Right hindlimb (tissue), 1 donor: Measurements from ENCODE around the gene SLC6A3.

Experiments used
- DNase-seq: peaks from one replicate; pipeline ENCODE4 v3.0.0-alpha.2; 2018

The SLC6A3 gene

DNA sequence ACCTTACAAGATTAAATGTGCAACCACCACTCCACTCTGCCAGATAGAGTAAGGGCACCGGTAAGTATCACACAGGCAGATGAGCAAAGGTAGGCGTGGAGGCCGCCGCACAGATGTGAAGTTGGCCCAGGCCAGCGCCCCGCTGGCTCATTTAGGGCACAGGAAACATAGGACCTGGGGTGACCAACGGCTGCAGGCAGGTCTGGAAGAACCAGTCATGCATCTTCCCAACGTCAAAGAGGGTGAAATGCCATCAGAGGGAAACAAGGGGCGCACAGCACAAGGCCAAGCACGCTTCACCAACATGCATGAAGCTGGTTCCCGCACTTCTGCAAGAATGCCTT, 31.7 kb upstream of the SLC6A3 start:
- no peak for DNase-seq

- peak; percentile 20 for DNase-seq
These were observed 31.1 kb upstream of the SLC6A3 start for GRCh38 chr5:1476181-1476966.

DNA sequence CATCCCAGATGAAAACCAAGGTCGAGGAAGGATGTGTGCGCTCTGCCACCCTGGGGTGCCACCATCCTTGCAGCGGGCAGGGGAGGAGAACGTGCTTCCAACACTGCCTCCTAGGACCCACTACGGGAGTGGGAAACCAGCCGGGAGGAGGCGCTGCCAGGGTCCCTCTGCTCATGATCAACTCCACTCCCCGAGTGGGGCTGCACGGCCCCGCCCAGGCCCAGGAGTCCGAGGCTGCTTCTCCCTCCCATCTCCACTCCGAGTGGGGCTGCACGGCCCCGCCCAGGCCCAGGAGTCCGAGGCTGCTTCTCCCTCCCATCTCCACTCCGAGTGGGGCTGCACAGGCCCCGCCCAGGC, 30.3 kb upstream of the SLC6A3 start:
- peak; percentile 2 for DNase-seq

DNA sequence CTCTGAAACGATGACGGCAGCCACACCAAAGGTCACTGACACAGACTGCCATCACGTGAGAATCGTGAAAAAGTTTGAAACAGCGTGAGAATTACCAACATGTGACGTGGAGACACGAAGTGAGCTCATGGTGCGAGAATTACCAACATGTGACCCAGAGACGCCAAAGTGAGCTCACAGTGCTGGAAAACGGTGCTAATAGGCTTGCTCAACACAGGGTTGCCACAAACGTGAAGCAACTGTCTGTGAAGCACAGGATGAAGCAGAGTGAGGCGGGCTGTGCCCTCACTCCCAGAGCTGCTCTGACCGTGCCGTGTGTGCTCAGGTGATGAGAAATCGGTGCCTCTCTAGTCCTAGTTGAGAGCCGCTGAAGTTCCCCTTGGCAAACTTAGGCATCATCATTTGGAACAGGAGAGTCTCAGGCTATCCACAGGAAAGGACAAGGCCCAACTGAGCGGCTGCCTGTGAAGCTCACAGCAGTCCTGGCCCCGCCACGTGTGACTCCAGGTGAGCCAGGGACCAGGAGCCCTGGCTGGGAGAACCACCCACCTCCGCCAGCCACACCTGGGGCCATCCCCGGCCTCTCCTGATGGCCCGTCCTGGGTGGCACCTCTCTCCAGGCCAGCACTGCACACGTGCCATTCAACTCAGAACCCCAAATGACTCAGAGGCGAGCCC, 29.8 kb upstream of the SLC6A3 start:
- DNase-seq = peak; percentile 15

DNA sequence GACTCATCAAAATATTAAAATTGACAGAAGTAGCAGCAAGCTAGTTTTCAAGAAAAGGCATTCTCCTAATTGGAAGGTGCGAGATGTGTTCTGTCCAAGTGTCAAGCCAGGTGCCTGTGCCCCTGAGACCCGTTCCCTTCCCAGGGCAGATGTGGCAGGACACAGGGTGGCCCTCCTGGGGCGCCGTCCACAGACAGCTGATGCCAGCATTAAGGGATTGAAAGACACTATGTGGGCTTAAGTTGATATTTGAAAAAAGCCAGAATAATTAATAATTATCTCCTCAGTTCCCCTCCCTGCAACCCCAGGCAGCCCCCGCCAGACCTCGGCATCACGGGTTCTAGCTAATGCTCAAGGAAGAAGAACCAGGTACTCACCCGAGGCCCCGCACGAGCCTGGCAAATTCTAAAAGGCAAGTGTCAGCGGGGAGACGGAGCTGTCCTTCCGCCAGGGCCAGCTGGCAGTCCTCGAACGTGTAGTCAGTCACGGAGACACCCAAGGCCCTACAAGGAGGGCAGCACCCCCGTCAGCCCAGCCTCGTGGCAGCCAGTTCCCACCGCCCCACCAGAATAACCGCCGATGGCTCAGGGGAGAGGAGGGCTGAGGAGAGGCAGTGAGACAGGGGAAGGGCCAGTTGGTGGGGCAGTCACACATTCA, 29.1 kb upstream of the SLC6A3 start:
- DNase-seq = peak; percentile 13

GRCh38 chr5:1473746-1474145, 28.5 kb upstream of the SLC6A3 start:
- DNase-seq = peak; percentile 9

DNA sequence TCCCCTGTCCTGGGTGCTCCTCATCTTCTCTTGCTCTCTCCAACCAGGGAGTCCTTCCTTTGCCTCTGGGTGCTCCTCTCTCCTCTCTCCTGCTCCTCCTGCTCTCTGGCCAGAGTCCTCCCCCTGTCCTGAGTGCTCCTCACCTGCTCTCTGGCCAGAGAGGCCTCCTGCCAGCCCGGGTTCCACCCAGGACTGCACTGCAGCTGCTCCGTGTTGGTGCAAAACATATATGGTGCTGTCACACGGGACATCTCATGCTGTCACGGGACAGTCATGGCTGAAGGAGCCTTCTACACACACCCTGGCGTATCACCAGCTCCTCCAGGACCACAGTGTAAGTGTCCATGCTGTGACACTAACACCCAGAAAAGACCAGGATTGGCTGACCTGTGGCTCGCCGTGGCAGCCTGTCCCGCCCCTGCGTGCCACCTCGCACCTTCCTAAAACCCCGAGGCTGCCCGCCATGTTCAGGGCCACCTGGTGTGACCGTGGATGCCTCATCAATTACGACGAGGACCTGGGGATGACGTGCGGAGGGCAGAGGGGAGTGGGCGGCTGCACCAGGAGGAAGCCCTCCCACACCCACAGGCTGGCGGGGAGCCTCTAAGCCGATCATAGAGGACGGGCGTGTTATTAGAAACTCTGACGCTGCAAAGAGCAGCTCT, 27.9 kb upstream of the SLC6A3 start:
- DNase-seq = peak; percentile 13

DNA sequence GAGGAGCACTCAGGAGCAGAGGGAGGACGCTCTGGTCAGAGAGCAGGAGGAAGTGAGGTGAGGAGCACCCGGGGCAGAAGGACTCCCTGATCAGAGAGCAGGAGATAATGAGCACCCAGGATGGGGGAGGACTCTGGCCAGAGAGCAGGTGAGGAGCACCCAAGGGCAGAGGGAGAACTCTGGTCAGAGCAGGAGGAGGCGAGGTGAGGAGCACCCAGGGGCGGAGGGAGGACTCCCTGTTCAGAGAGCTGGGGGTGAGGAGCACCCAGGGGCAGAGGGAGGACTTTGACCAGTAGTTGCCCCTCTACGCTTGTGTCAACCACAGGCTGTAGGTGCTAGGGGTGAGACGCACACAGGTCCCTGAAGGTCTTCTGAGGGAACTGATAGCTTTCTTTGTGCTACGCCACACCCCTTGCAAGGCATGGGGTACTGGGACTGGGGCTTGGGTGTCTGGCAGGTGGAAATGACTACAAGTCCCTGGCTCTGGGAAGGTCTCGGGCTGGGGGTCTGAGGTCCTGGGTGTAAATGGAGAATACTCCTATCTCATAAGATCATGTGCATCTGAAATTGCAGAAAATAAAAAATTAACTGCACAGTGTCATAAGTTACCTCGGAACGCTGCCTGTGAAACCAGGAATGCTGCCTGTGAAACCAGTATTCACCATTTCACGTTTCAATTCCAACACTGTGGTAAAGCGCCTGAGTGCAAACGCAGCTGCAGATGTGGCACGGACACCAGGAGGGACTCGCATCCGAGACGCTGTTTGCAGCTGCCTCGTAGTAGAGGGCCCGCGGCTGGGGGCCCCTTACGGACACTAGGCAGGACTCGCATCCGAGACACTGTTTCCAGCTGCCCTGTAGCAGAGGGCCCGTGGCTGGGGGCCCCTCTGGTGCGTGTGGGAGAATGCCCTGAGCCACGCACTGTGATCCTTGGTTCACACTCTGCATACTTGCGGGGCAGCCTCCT, 27.0 kb upstream of the SLC6A3 start:
- peak; percentile 15 for DNase-seq

- DNase-seq = peak; percentile 12
These were observed 26.1 kb upstream of the SLC6A3 start for GRCh38 chr5:1471240-1471853.

GRCh38 chr5:1470762-1471211, 25.5 kb upstream of the SLC6A3 start:
- peak; percentile 15 for DNase-seq

DNA sequence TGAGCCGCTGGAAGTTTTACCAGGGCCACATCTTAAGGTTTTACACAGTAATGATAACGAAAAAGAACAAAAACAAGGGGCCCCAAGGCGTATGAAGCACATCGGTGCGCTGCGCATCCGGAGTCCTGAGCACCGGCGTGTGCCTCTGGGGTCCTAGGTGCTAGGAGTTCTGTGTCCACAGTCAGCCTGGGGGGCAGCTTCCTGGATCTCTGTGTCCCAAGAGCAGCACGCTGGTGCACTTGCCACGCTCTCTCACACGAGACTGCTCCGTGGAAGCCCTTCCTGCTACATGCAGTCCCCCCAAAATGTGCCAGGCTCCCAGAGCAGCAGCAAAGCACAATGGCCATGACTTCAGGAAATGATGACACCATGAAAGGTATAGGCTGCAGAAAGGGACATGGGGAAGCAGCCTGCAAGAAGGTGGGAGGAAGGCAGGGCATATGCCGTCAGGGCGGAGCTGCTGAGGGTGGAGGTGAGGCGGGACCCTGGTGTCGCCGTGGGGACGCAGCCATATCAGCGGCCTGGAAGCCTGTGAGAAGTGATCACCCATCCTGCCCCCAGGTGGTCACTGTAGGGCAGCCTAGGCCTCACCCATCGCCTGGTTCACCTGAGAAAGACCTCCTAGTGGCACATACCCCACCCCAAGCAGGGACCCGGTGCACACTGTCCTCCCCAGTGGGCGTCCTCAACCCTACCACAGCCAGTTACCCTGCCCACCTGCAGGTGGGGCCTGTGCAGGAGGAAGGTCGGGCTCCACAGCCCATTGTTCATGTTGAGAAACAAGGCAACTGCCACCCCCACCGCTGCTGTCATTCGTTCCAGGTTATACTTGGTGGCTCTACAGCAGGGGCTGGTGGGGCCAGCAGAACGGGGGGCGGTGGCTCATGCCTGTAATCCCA, 23.6 kb upstream of the SLC6A3 start:
- peak; percentile 16 for DNase-seq

DNA sequence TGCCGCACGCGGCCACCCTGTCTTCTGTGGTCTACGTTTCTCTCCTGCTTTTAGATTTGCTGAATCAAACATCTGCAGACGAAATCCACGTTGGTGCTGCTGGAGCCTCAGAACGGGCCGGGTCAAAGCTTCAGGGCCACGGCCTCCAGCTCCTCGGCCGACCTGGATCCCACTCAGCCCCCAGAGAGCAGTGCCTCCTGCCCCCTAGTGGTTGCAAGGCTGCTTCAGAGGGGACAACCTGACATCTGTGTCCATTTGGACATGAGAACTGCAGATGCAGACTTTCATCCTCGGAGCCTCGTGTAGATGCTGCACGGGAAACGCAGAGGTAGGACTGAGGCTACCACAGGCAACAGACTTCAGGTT, 23.0 kb upstream of the SLC6A3 start:
- peak; percentile 17 for DNase-seq

DNA sequence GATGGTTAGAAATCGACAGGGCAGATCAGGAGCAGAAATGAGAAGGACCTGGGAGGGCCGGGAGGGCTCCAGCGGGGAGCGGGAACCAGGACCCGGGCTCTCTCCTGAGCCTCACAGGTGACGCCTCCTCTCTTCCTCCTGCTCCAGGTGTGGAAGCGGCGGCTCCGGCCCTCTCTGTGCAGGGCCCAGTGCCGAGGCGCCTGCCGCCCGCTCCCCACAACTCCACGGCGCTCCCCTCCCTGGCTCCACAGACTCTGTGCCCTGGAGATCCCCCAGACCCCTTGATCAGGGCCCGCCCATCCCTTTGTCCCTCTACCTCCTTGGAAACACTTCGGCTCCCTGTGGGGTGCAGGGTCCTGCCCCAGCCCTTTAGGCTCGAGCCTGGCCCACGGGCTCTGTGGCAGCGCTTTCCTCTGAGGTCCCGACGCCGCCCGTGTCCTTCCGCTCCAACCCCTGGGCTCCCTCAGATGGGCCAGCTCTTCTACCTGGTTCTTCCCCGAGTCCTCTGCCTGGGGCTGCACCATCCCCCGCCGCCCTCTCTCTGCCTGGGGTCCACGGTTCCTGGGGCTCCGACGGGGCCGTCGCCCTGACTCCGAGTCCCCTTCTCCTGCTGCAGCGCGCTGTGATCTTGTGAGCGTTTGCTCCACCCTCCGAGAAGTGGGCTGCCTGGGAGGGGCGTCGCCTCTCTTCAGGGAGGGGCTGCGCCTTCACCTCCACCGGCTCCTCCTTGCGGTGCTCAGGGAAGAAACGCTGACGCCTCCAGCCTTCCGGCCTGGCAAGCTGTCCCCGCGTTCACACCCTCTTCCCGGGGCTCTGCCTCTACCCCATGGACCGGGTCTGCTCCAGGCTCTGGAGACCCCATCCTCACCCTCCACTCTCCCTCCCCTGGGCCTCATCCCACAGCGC, 22.4 kb upstream of the SLC6A3 start:
- DNase-seq = peak; percentile 14

- peak; percentile 21 for DNase-seq
These were observed 21.5 kb upstream of the SLC6A3 start for GRCh38 chr5:1466631-1467265.

DNA sequence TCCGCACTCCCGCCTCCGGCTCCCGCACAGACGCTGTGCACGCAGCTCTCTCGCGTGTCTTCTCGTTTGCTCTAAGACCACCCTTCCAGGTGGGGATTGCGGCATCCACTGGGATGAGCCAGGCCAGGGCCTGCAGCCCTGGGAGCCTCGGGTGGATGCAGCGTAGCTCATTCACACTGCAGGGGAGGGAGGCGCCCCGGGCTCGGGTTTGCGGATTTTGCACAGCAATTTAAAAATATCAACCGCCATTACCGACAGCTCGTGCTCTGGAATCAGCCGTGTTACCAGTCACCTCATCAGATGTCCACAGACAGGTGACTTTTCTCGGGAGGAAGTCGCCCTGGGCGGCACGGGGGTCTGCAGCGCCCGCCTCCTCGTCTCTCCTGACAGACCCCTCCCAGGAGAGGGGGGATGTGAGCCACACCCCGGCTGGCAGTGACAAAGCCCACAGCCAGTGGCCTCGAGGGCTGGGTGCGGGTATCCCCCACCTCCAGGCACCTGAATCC, 20.8 kb upstream of the SLC6A3 start:
- DNase-seq = peak; percentile 9

DNA sequence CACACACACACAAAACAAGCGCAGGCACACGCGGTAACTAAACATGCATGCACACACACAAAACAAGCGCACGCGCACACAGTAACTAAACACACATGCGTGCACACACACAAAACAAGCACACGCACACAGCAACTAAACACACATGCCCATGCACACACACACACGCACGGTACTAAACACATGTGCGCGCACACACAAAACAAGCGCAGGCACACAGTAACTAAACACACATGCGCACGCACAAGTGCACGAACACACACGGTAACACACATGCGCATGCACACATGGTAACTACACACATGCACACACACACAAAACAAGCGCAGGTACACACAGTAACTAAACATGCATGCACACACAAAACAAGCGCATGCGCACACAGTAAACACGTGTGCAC, 19.9 kb upstream of the SLC6A3 start:
- DNase-seq = no peak

- DNase-seq = peak; percentile 12
These were observed 19.3 kb upstream of the SLC6A3 start for GRCh38 chr5:1464511-1464910.

DNA sequence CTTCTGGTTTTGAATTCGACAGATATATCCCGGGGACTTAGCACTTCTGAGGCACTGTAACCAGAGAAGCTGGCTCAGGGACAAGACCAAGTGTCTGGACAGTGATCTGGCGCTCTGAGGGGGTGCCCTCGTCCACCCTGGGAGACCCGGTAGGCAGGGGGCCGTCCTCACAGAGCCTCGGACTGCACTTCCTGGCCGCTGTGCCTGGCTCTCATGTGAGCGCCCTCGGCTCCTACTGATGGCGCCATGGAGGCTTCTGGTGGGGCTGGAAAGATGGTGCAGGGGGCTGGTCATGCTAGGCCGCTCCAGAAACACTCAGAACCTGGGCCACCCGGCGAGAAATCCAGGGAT, 18.8 kb upstream of the SLC6A3 start:
- DNase-seq = peak; percentile 13
